A673 (cell line): ENCODE results near the gene HIVEP1.

Source experiments
- EZH2 ChIP-seq: fragments of 200-600 bp; sonication (generic); IDR thresholded peaks from 2 replicates; pipeline ENCODE4 v1.6.1; 2017; ENCODE audit warnings: borderline replicate concordance, low read depth, mild to moderate bottlenecking, mixed read lengths, antibody characterized with exemption, low read length; ENCODE audit not compliant: poor library complexity, severe bottlenecking
- TF ChIP-seq, protein P1 (sequence below): fragments of 300-800, 200-600 bp; sonication (generic); conservative IDR thresholded peaks from 2 replicates; pipeline ENCODE4 v1.5.1; 2017; ENCODE audit warnings: low read depth, mild to moderate bottlenecking, antibody characterized with exemption, low read length, moderate library complexity, mixed read lengths

GRCh38 chr6:12105271-12105670 lies 93.2 kb downstream of the HIVEP1 start:
- no peak for TF ChIP-seq EZH2
- TF ChIP-seq, protein P1, sequence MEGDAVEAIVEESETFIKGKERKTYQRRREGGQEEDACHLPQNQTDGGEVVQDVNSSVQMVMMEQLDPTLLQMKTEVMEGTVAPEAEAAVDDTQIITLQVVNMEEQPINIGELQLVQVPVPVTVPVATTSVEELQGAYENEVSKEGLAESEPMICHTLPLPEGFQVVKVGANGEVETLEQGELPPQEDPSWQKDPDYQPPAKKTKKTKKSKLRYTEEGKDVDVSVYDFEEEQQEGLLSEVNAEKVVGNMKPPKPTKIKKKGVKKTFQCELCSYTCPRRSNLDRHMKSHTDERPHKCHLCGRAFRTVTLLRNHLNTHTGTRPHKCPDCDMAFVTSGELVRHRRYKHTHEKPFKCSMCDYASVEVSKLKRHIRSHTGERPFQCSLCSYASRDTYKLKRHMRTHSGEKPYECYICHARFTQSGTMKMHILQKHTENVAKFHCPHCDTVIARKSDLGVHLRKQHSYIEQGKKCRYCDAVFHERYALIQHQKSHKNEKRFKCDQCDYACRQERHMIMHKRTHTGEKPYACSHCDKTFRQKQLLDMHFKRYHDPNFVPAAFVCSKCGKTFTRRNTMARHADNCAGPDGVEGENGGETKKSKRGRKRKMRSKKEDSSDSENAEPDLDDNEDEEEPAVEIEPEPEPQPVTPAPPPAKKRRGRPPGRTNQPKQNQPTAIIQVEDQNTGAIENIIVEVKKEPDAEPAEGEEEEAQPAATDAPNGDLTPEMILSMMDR, result no peak
